HEK293 (cell line): ENCODE data around the gene DDOST.

Experiments
- GFI1B ChIP-seq: fragments of 450-650 bp; formaldehyde crosslinking; IDR thresholded peaks from 2 replicates; pipeline ENCODE4 v1.5.1; 2016; ENCODE audit warnings: missing biosample characterization, missing genetic modification characterization
- GLI4 ChIP-seq: fragments of 450-650 bp; formaldehyde crosslinking; IDR thresholded peaks from 2 replicates; pipeline ENCODE4 v1.5.1; 2016; ENCODE audit warnings: missing biosample characterization, missing genetic modification characterization
- SP3 ChIP-seq: fragments of 450-650 bp; formaldehyde crosslinking; IDR thresholded peaks from 2 replicates; pipeline ENCODE4 v1.5.1; 2016; ENCODE audit warnings: missing biosample characterization, missing genetic modification characterization
- SP7 ChIP-seq: fragments of 450-650 bp; formaldehyde crosslinking; IDR thresholded peaks from 2 replicates; pipeline ENCODE4 v1.5.1; 2016; ENCODE audit warnings: missing biosample characterization, missing genetic modification characterization
- ZBTB7A ChIP-seq: fragments of 450-650 bp; formaldehyde crosslinking; IDR thresholded peaks from 2 replicates; pipeline ENCODE4 v1.5.1; 2016; ENCODE audit warnings: low read depth, missing biosample characterization, missing genetic modification characterization
- ZIC2 ChIP-seq: fragments of 450-650 bp; formaldehyde crosslinking; IDR thresholded peaks from 2 replicates; pipeline ENCODE4 v1.5.1; 2016; ENCODE audit warnings: missing biosample characterization, missing genetic modification characterization
- ZNF112 ChIP-seq: fragments of 450-650 bp; formaldehyde crosslinking; IDR thresholded peaks from 2 replicates; pipeline ENCODE4 v1.5.0; 2017; ENCODE audit warnings: missing biosample characterization, missing genetic modification characterization
- ZNF114 ChIP-seq: fragments of 450-650 bp; formaldehyde crosslinking; IDR thresholded peaks from 2 replicates; pipeline ENCODE4 v1.5.0; 2017; ENCODE audit warnings: missing biosample characterization, missing genetic modification characterization
- ZNF133 ChIP-seq: fragments of 450-650 bp; formaldehyde crosslinking; IDR thresholded peaks from 2 replicates; pipeline ENCODE4 v1.5.1; 2016; ENCODE audit warnings: missing biosample characterization, missing genetic modification characterization
- ZNF140 ChIP-seq: fragments of 450-650 bp; formaldehyde crosslinking; IDR thresholded peaks from 2 replicates; pipeline ENCODE4 v1.5.1; 2016; ENCODE audit warnings: missing biosample characterization, missing genetic modification characterization
- ZNF146 ChIP-seq: fragments of 450-650 bp; formaldehyde crosslinking; IDR thresholded peaks from 2 replicates; pipeline ENCODE4 v1.5.1; 2016; ENCODE audit warnings: missing biosample characterization, missing genetic modification characterization
- ZNF16 ChIP-seq: fragments of 450-650 bp; formaldehyde crosslinking; IDR thresholded peaks from 2 replicates; pipeline ENCODE4 v1.5.1; 2016; ENCODE audit warnings: low read depth, missing biosample characterization, missing genetic modification characterization
- ZNF23 ChIP-seq: fragments of 450-650 bp; formaldehyde crosslinking; IDR thresholded peaks from 2 replicates; pipeline ENCODE4 v1.5.1; 2016; ENCODE audit warnings: missing biosample characterization, missing genetic modification characterization, borderline replicate concordance
- ZNF302 ChIP-seq: fragments of 450-650 bp; formaldehyde crosslinking; IDR thresholded peaks from 2 replicates; pipeline ENCODE4 v1.5.1; 2016; ENCODE audit warnings: missing biosample characterization, missing genetic modification characterization, low read depth
- ZNF335 ChIP-seq: fragments of 450-650 bp; formaldehyde crosslinking; conservative IDR thresholded peaks from 2 replicates; pipeline ENCODE4 v1.5.1; 2016; ENCODE audit warnings: missing biosample characterization, missing genetic modification characterization
- ZNF394 ChIP-seq: fragments of 450-650 bp; formaldehyde crosslinking; IDR thresholded peaks from 2 replicates; pipeline ENCODE4 v1.5.1; 2016; ENCODE audit warnings: missing biosample characterization, missing genetic modification characterization, mild to moderate bottlenecking, moderate library complexity, borderline replicate concordance
- ZNF501 ChIP-seq: fragments of 450-650 bp; formaldehyde crosslinking; IDR thresholded peaks from 2 replicates; pipeline ENCODE4 v1.5.1; 2016; ENCODE audit warnings: missing biosample characterization, missing genetic modification characterization
- ZNF558 ChIP-seq: fragments of 450-650 bp; formaldehyde crosslinking; IDR thresholded peaks from 2 replicates; pipeline ENCODE4 v1.5.1; 2016; ENCODE audit warnings: missing biosample characterization, missing genetic modification characterization
- ZNF561 ChIP-seq: fragments of 450-650 bp; IDR thresholded peaks from 2 replicates; pipeline ENCODE4 v1.5.1; 2018; ENCODE audit warnings: missing biosample characterization, missing genetic modification characterization, borderline replicate concordance
- ZNF596 ChIP-seq: fragments of 450-650 bp; IDR thresholded peaks from 2 replicates; pipeline ENCODE4 v1.5.0; 2018; ENCODE audit warnings: missing biosample characterization, mild to moderate bottlenecking, missing genetic modification characterization, moderate library complexity
- ZNF610 ChIP-seq: fragments of 450-650 bp; formaldehyde crosslinking; IDR thresholded peaks from 2 replicates; pipeline ENCODE4 v1.5.1; 2016; ENCODE audit warnings: missing biosample characterization, missing genetic modification characterization, borderline replicate concordance
- ZNF701 ChIP-seq: fragments of 450-650 bp; formaldehyde crosslinking; IDR thresholded peaks from 2 replicates; pipeline ENCODE4 v1.5.1; 2016; ENCODE audit warnings: missing biosample characterization, missing genetic modification characterization
- TF ChIP-seq, protein P1 (sequence below): fragments of 450-650 bp; formaldehyde crosslinking; optimal IDR thresholded peaks from 2 replicates; pipeline ENCODE3; 2016; ENCODE audit warnings: missing biosample characterization, mild to moderate bottlenecking, missing genetic modification characterization
- TF ChIP-seq, protein P2 (sequence below): fragments of 450-650 bp; formaldehyde crosslinking; IDR thresholded peaks from 2 replicates; pipeline ENCODE4 v1.5.1; 2016; ENCODE audit warnings: missing biosample characterization, missing genetic modification characterization
- TF ChIP-seq, protein P3 (sequence below): fragments of 450-650 bp; formaldehyde crosslinking; IDR thresholded peaks from 2 replicates; pipeline ENCODE4 v1.5.1; 2016; ENCODE audit warnings: missing biosample characterization, missing genetic modification characterization, low read depth
- TF ChIP-seq, protein P4 (sequence below): fragments of 450-650 bp; formaldehyde crosslinking; IDR thresholded peaks from 2 replicates; pipeline ENCODE4 v1.5.1; 2017; ENCODE audit warnings: missing biosample characterization, missing genetic modification characterization
- TF ChIP-seq, protein P5 (sequence below): fragments of 450-650 bp; formaldehyde crosslinking; IDR thresholded peaks from 2 replicates; pipeline ENCODE4 v1.5.1; 2016; ENCODE audit warnings: missing biosample characterization, missing genetic modification characterization
- TF ChIP-seq, protein P6 (sequence below): fragments of 450-650 bp; formaldehyde crosslinking; IDR thresholded peaks from 2 replicates; pipeline ENCODE4 v1.5.1; 2016; ENCODE audit warnings: missing biosample characterization, missing genetic modification characterization
- TF ChIP-seq, protein P7 (sequence below): fragments of 450-650 bp; formaldehyde crosslinking; IDR thresholded peaks from 2 replicates; pipeline ENCODE4 v1.5.1; 2017; ENCODE audit warnings: missing biosample characterization, missing genetic modification characterization
- TF ChIP-seq, protein P8 (sequence below): fragments of 450-650 bp; IDR thresholded peaks from 2 replicates; pipeline ENCODE4 v1.5.1; 2018; ENCODE audit warnings: missing biosample characterization, mild to moderate bottlenecking, missing genetic modification characterization

Gene DDOST

DNA sequence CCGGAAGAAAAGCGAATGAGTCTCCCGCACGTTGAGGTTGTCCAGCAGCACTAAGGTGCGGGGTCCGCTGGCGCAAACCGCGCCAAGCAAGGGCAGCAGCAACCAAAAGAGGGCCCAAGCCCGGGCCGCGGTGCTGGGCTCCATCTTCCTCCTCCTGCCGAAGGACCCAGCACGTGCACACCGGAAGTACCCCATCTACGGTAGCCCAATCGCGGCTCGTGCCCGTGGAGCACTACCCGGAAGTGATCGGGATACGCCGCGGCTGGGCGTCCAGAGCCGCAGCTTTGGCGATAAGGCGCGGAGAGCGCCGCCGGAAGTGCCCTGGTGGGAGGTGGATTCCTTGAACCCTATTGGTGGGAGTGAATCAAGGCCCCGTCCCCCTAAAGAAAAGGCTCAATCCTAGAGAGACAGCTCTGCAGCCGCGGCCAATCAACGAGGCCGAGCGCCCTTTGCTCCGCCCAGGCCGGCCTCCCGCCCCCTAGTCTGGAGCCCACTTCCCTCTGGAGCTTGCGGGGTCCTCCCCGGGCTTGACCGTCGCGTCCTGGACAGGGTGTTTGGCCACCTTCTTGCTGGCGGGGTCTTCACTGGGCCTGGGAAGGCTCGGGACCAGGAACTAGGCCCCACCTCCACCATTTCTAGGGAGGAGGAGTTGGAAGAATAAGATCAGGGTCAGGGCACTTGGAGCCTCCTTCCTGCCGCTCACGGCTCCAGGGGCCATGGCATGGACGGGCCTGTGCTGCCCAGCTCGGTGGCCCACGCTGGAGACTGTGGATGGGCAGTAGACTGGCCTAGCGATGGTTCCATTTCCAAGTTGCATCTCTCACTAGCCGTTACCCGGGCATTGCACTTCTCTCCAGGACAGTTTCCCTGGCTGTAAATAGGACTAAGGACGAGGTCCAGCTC lies at the start of gene DDOST (continued):
- TF ChIP-seq, protein P1, sequence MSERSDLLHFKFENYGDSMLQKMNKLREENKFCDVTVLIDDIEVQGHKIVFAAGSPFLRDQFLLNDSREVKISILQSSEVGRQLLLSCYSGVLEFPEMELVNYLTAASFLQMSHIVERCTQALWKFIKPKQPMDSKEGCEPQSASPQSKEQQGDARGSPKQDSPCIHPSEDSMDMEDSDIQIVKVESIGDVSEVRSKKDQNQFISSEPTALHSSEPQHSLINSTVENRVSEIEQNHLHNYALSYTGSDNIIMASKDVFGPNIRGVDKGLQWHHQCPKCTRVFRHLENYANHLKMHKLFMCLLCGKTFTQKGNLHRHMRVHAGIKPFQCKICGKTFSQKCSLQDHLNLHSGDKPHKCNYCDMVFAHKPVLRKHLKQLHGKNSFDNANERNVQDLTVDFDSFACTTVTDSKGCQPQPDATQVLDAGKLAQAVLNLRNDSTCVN: peak; percentile 88
- no peak for TF ChIP-seq ZNF558
- TF ChIP-seq ZNF394 (tag by site-specific recombination): no peak
- TF ChIP-seq SP7 (tag by site-specific recombination): peak; percentile 1; the same call in 1 of the 2 replicates
- 0 out of 2 replicates have a peak, but pooled peaks have one; percentile 41 for TF ChIP-seq ZBTB7A (tag by site-specific recombination)
- no peak for TF ChIP-seq ZNF112
- TF ChIP-seq ZNF610: 0 out of 2 replicates have a peak, but pooled peaks have one; percentile 21
- peak; percentile 87 for TF ChIP-seq SP3 (tag by site-specific recombination)
- no peak for TF ChIP-seq ZNF114 (tag by site-specific recombination)
- peak; percentile 90 for TF ChIP-seq ZNF335
- TF ChIP-seq, protein P2, sequence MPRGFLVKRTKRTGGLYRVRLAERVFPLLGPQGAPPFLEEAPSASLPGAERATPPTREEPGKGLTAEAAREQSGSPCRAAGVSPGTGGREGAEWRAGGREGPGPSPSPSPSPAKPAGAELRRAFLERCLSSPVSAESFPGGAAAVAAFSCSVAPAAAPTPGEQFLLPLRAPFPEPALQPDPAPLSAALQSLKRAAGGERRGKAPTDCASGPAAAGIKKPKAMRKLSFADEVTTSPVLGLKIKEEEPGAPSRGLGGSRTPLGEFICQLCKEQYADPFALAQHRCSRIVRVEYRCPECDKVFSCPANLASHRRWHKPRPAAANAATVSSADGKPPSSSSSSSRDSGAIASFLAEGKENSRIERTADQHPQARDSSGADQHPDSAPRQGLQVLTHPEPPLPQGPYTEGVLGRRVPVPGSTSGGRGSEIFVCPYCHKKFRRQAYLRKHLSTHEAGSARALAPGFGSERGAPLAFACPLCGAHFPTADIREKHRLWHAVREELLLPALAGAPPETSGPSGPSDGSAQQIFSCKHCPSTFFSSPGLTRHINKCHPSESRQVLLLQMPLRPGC: no peak
- 0 out of 2 replicates have a peak, but pooled peaks have one; percentile 34 for TF ChIP-seq ZNF501 (tag by site-specific recombination)
- TF ChIP-seq, protein P3, sequence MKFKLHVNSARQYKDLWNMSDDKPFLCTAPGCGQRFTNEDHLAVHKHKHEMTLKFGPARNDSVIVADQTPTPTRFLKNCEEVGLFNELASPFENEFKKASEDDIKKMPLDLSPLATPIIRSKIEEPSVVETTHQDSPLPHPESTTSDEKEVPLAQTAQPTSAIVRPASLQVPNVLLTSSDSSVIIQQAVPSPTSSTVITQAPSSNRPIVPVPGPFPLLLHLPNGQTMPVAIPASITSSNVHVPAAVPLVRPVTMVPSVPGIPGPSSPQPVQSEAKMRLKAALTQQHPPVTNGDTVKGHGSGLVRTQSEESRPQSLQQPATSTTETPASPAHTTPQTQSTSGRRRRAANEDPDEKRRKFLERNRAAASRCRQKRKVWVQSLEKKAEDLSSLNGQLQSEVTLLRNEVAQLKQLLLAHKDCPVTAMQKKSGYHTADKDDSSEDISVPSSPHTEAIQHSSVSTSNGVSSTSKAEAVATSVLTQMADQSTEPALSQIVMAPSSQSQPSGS (tag by site-specific recombination): no peak
- TF ChIP-seq ZNF23 (tag by site-specific recombination): no peak
- TF ChIP-seq GLI4 (tag by site-specific recombination): no peak
- TF ChIP-seq, protein P4, sequence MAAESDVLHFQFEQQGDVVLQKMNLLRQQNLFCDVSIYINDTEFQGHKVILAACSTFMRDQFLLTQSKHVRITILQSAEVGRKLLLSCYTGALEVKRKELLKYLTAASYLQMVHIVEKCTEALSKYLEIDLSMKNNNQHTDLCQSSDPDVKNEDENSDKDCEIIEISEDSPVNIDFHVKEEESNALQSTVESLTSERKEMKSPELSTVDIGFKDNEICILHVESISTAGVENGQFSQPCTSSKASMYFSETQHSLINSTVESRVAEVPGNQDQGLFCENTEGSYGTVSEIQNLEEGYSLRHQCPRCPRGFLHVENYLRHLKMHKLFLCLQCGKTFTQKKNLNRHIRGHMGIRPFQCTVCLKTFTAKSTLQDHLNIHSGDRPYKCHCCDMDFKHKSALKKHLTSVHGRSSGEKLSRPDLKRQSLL: peak; percentile 67; the same call in 1 of the 2 replicates
- TF ChIP-seq, protein P5, sequence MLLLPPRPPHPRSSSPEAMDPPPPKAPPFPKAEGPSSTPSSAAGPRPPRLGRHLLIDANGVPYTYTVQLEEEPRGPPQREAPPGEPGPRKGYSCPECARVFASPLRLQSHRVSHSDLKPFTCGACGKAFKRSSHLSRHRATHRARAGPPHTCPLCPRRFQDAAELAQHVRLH (tag by site-specific recombination): 0 out of 2 replicates have a peak, but pooled peaks have one; percentile 73
- no peak for TF ChIP-seq ZNF133
- TF ChIP-seq, protein P6, sequence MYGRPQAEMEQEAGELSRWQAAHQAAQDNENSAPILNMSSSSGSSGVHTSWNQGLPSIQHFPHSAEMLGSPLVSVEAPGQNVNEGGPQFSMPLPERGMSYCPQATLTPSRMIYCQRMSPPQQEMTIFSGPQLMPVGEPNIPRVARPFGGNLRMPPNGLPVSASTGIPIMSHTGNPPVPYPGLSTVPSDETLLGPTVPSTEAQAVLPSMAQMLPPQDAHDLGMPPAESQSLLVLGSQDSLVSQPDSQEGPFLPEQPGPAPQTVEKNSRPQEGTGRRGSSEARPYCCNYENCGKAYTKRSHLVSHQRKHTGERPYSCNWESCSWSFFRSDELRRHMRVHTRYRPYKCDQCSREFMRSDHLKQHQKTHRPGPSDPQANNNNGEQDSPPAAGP (tag by site-specific recombination): no peak
- TF ChIP-seq ZNF146: no peak
- no peak for TF ChIP-seq ZNF302 (tag by site-specific recombination)
- TF ChIP-seq, protein P7, sequence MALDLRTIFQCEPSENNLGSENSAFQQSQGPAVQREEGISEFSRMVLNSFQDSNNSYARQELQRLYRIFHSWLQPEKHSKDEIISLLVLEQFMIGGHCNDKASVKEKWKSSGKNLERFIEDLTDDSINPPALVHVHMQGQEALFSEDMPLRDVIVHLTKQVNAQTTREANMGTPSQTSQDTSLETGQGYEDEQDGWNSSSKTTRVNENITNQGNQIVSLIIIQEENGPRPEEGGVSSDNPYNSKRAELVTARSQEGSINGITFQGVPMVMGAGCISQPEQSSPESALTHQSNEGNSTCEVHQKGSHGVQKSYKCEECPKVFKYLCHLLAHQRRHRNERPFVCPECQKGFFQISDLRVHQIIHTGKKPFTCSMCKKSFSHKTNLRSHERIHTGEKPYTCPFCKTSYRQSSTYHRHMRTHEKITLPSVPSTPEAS (tag by site-specific recombination): no peak
- TF ChIP-seq ZNF596 (tag by site-specific recombination): no peak
- TF ChIP-seq ZNF701 (tag by site-specific recombination): no peak
- peak; percentile 54 for TF ChIP-seq ZIC2 (tag by site-specific recombination)
- no peak for TF ChIP-seq ZNF140 (tag by site-specific recombination)
- TF ChIP-seq, protein P8, sequence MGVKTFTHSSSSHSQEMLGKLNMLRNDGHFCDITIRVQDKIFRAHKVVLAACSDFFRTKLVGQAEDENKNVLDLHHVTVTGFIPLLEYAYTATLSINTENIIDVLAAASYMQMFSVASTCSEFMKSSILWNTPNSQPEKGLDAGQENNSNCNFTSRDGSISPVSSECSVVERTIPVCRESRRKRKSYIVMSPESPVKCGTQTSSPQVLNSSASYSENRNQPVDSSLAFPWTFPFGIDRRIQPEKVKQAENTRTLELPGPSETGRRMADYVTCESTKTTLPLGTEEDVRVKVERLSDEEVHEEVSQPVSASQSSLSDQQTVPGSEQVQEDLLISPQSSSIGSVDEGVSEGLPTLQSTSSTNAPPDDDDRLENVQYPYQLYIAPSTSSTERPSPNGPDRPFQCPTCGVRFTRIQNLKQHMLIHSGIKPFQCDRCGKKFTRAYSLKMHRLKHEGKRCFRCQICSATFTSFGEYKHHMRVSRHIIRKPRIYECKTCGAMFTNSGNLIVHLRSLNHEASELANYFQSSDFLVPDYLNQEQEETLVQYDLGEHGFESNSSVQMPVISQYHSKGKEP: no peak
- TF ChIP-seq ZNF16 (tag by site-specific recombination): no peak
- no peak for TF ChIP-seq ZNF561 (tag by site-specific recombination)
- TF ChIP-seq GFI1B (tag by site-specific recombination): no peak
